Small intestine (tissue), 7 donors: ENCODE data around the gene TMPRSS9. TPM values are rescaled to one million over a fixed set of nuclear protein-coding genes. Genes with fewer than 3 reads are reported as not detected.
"Not testable (repeated sequence)": the region's sequence is repeated elsewhere in the genome, so short reads cannot be mapped to it uniquely, and the experiment has no call there.

Experiments
- DNase-seq, 2 donors: peaks; one replicate each; pipeline versions ENCODE4 v3.0.0 to v3.0.0-alpha.2; 2013
- FAIRE-seq: peaks from 2 replicates; lab custom pipeline; 2012; peaks lifted over from hg19 to GRCh38; lab: Jason Lieb, UNC
- H3K27ac ChIP-seq, 3 donors: one replicate each; pipeline ENCODE4 v1.5.1; 2013; ENCODE audit warnings: low read length in 2 of 3, mild to moderate bottlenecking in 2 of 3, control low read depth in 1 of 3, inconsistent platforms in 1 of 3, low read depth in 1 of 3, moderate library complexity in 1 of 3
- H3K27me3 ChIP-seq, 3 donors: one replicate each; pipeline ENCODE4 v1.6.1; 2013; ENCODE audit warnings: low read length in 3 of 3, inconsistent platforms in 1 of 3; ENCODE audit not compliant: control insufficient read depth in 3 of 3, insufficient read depth in 3 of 3
- H3K36me3 ChIP-seq, 3 donors: one replicate each; pipeline ENCODE4 v1.6.1; 2013; ENCODE audit warnings: low read length in 3 of 3, inconsistent platforms in 1 of 3, low read depth in 1 of 3, mild to moderate bottlenecking in 1 of 3, moderate library complexity in 1 of 3; ENCODE audit not compliant: control insufficient read depth in 3 of 3, insufficient read depth in 2 of 3
- H3K4me1 ChIP-seq, 3 donors: one replicate each; pipeline ENCODE4 v1.6.1; 2013; ENCODE audit warnings: low read length in 2 of 3, inconsistent platforms in 1 of 3, low read depth in 1 of 3, mild to moderate bottlenecking in 1 of 3, moderate library complexity in 1 of 3; ENCODE audit not compliant: control insufficient read depth in 3 of 3, insufficient read depth in 2 of 3
- H3K4me3 ChIP-seq, 3 donors: one replicate each; pipeline ENCODE4 v1.5.1; 2013; ENCODE audit warnings: low read length in 3 of 3, control low read depth in 1 of 3, inconsistent platforms in 1 of 3, low read depth in 1 of 3, mild to moderate bottlenecking in 1 of 3, moderate library complexity in 1 of 3
- H3K9me3 ChIP-seq, 2 donors: one replicate each; pipeline ENCODE4 v1.6.1; 2013; ENCODE audit warnings: low read depth in 1 of 2, low read length in 1 of 2; ENCODE audit not compliant: control insufficient read depth in 2 of 2, insufficient read depth in 1 of 2
- WGBS, 3 donors: extraction: QIAGEN DNeasy Blood & Tissue Kit; methylation state at CpG; one replicate each; pipeline ENCODE4 v1.1.7; 2013; 5-methylcytosine and 5-hydroxymethylcytosine counted together
- polyA plus RNA-seq, 4 donors: library from polyadenylated mRNA; stranded (reverse) in 3 of 4; unstranded in 1 of 4; fragments of 200-250 nt in 3 of 4; fragments of 120-200 nt in 1 of 4; gene quantifications; one replicate each; pipeline versions ENCODE4 v1.2.1 to v1.2.3, GENCODE V29; 2013
- donor health status: healthy with polysubstance abuse.
- donor health status: control.
- donor health status: control.
- donor health status: Bipolar disorder and iron deficiency.
- donor health status: healthy.

The TMPRSS9 gene
- polyA plus RNA-seq, 4 donors, result 0.53 to 0.54 TPM; not detected in 2

- no peaks in the 10 kb centered on the region for H3K27me3 ChIP-seq
- no peak for FAIRE-seq
- H3K36me3 ChIP-seq, result peaks cover 0 to 17% (median 0%) of the 10 kb centered on the region in 3 donors
- H3K4me1 ChIP-seq, result peaks cover 2 to 6% (median 5%) of the 10 kb centered on the region in 3 donors
- peak overlapping the region; percentile 89 to 94 (median 90) for H3K4me3 ChIP-seq
- H3K9me3 ChIP-seq, result no peaks in the 10 kb centered on the region
- peak; percentile 27 to 51 for DNase-seq
- H3K27ac ChIP-seq, result no peak overlapping the region
- 1% methylated on average over 52 to 62 of the region's 62 CpGs for WGBS, 3 donors
Measured at GRCh38 chr19:2455851-2456570, 95.9 kb downstream of the TMPRSS9 start.

GRCh38 chr19:2457394-2458037 is 97.5 kb downstream of the TMPRSS9 start:
- H3K4me3 ChIP-seq, result peak overlapping the region in 2 of 3 donors; percentile 29 to 32
- H3K9me3 ChIP-seq, result no peaks in the 10 kb centered on the region
- 82 to 90% (median 86%) methylated on average over 8 of the region's 8 CpGs for WGBS, 3 donors
- H3K4me1 ChIP-seq, result peaks cover 2 to 14% (median 5%) of the 10 kb centered on the region in 3 donors
- peak overlapping the region in 2 of 3 donors; percentile 56 to 69 for H3K27ac ChIP-seq
- DNase-seq (no peak), FAIRE-seq (no peak)
- H3K27me3 ChIP-seq, result no peaks in the 10 kb centered on the region
- H3K36me3 ChIP-seq, result peaks cover 0 to 6% (median 0%) of the 10 kb centered on the region in 3 donors

GRCh38 chr19:2458054-2458453 is 98.0 kb downstream of the TMPRSS9 start:
- Histone ChIP-seq H3K4me1 (peaks cover 2 to 14% (median 5%) of the 10 kb centered on the region in 3 donors), H3K9me3 (no peaks in the 10 kb centered on the region), H3K27me3 (no peaks in the 10 kb centered on the region), H3K36me3 (peaks cover 0 to 3% (median 0%) of the 10 kb centered on the region in 3 donors), H3K27ac (no peak overlapping the region), H3K4me3 (no peak overlapping the region)
- 87 to 96% (median 94%) methylated on average over 5 of the region's 5 CpGs for WGBS, 3 donors
- DNase-seq (no peak), FAIRE-seq (no peak)

GRCh38 chr19:2458776-2459175 is 98.7 kb downstream of the TMPRSS9 start:
- H3K27me3 ChIP-seq, H3K36me3 ChIP-seq, H3K4me3 ChIP-seq, DNase-seq, H3K9me3 ChIP-seq, H3K27ac ChIP-seq, FAIRE-seq: not testable (repeated sequence)
- H3K4me1 ChIP-seq, result peaks cover 2 to 14% (median 5%) of the 10 kb centered on the region in 3 donors
- 50 to 83% (median 68%) methylated on average over 10 of the region's 10 CpGs for WGBS, 3 donors

GRCh38 chr19:2460245-2460644 is 100.2 kb downstream of the TMPRSS9 start:
- Histone ChIP-seq H3K27ac (no peak overlapping the region), H3K36me3 (no peaks in the 10 kb centered on the region), H3K9me3 (no peaks in the 10 kb centered on the region), H3K4me1 (peaks cover 2 to 13% (median 5%) of the 10 kb centered on the region in 3 donors), H3K27me3 (no peaks in the 10 kb centered on the region), H3K4me3 (no peak overlapping the region)
- FAIRE-seq (no peak), DNase-seq (no peak)
- WGBS, 3 donors, result 98 to 100% (median 100%) methylated on average over 1 of the region's 1 CpG

- Histone ChIP-seq H3K27me3 (no peaks in the 10 kb centered on the region), H3K27ac (peak overlapping the region in 1 of 3 donors; percentile 16), H3K9me3 (no peaks in the 10 kb centered on the region), H3K4me1 (peaks cover 0 to 9% (median 0%) of the 10 kb centered on the region in 3 donors), H3K36me3 (no peaks in the 10 kb centered on the region), H3K4me3 (peak overlapping the region; percentile 31 to 60 (median 57))
- FAIRE-seq (no peak), DNase-seq (peak; percentile 45 to 56)
- WGBS, 3 donors, result 2 to 4% (median 3%) methylated on average over 61 to 62 of the region's 62 CpGs
Measured at GRCh38 chr19:2461751-2462634, 101.9 kb downstream of the TMPRSS9 start.

- Histone ChIP-seq H3K27me3 (no peaks in the 10 kb centered on the region), H3K4me1 (peaks cover 0 to 9% (median 0%) of the 10 kb centered on the region in 3 donors), H3K36me3 (no peaks in the 10 kb centered on the region), H3K4me3 (peak overlapping the region in 2 of 3 donors; percentile 57 to 60), H3K9me3 (no peaks in the 10 kb centered on the region), H3K27ac (peak overlapping the region in 1 of 3 donors; percentile 54)
- 15 to 25% (median 21%) methylated on average over 43 to 46 of the region's 46 CpGs for WGBS, 3 donors
- peak; percentile 84 to 93 for DNase-seq
- FAIRE-seq, result no peak
Measured at GRCh38 chr19:2462635-2463421, 102.8 kb downstream of the TMPRSS9 start.
